Measurements from ENCODE around the gene SLC16A3. TPM values are rescaled to one million over a fixed set of nuclear protein-coding genes. Genes with fewer than 3 reads are reported as not detected.
A peak's percentile ranks its signal among the peaks of the same experiment; 100 is the strongest.

SLC16A3 gene
- total RNA-seq, 2 donors from 2014 or later = 76.0 to 113 TPM

GRCh38 chr17:82274134-82275020, 45.5 kb downstream of the SLC16A3 start:
- TF ChIP-seq CTCF (IDR thresholded peaks at IDR 0.05) = no peak
- DNase-seq (ENCODE audit: low spot score) = no peak
- H3K9me3 ChIP-seq = no peaks in the 10 kb centered on the region
- H3K27me3 ChIP-seq (replicated peaks; ENCODE audit: insufficient read depth) = no peaks in the 10 kb centered on the region
- no peak overlapping the region for H3K27ac ChIP-seq
- H3K4me1 ChIP-seq (ENCODE audit: control insufficient read depth in 1 of 2, low read depth in 2 of 2) = peaks cover 26 to 42% of the 10 kb centered on the region in 2 donors
- H3K36me3 ChIP-seq = peaks cover 8% of the 10 kb centered on the region
- no peak for ATAC-seq (ENCODE audit: insufficient number of reproducible peaks, low FRiP score, low read depth)
- peak overlapping the region; percentile 99 for H3K4me3 ChIP-seq

- DNase-seq (ENCODE audit: low spot score) = no peak
- ATAC-seq (ENCODE audit: insufficient number of reproducible peaks, low FRiP score, low read depth) = no peak
- H3K27ac ChIP-seq = no peak overlapping the region
Measured at GRCh38 chr17:82275326-82275725, 46.5 kb downstream of the SLC16A3 start.

DNA sequence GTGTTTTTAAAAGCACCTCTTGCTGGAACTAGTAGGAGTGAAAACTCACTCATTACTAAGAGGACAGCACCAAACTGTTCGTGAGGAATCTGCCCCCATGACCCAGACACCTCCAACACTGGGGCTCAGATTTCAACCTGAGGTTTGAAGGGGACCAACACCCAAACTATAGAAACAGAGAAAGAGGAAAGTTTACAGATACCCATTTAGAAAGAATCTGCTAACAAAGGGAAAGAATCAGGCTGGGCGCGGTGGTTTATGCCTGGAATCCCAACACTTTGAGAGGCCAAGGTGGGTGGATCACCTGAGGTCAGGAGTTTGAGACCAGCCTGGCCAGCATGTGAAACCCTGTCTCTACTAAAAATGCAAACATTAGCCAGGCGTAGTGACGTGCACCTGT, 48.1 kb downstream of the SLC16A3 start:
- ATAC-seq (ENCODE audit: insufficient number of reproducible peaks, low FRiP score, low read depth) (no peak), DNase-seq (ENCODE audit: low spot score) (no peak)
- Histone ChIP-seq H3K4me3 (no peak overlapping the region), H3K9me3 (no peaks in the 10 kb centered on the region), H3K27me3 (replicated peaks; ENCODE audit: insufficient read depth) (no peaks in the 10 kb centered on the region), H3K27ac (no peak overlapping the region), H3K4me1 (ENCODE audit: control insufficient read depth in 1 of 2, low read depth in 2 of 2) (peaks cover 11 to 21% of the 10 kb centered on the region in 2 donors), H3K36me3 (peaks cover under 1% of the 10 kb centered on the region)
- TF ChIP-seq CTCF (IDR thresholded peaks at IDR 0.05) = no peak

More at GRCh38 chr17:82275326-82275725, 46.5 kb downstream of the SLC16A3 start:
- TF ChIP-seq CTCF (IDR thresholded peaks at IDR 0.05) = no peak
- Histone ChIP-seq H3K4me1 (ENCODE audit: control insufficient read depth in 1 of 2, low read depth in 2 of 2) (peaks cover 19 to 33% of the 10 kb centered on the region in 2 donors), H3K9me3 (no peaks in the 10 kb centered on the region), H3K27me3 (replicated peaks; ENCODE audit: insufficient read depth) (no peaks in the 10 kb centered on the region), H3K36me3 (peaks cover 8% of the 10 kb centered on the region), H3K4me3 (no peak overlapping the region)

DNA sequence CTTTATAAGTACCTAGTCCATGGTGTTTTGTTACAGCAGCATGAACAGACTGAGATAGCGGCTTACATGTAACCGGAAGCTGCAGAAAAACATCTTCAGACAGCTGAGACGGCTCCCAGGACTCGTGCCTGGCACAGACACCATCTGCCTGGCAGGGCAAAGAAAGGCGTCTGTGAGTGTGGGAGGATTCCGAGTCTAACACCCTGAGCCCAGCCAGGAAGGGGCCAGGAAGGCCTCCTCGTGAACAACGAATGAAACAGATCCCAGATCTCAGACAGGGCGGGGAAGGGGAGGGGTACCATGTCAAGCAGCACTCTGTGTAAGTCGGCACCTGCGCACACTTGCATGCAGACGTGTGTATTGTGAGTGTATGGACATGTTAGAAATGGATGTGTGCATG, 49.0 kb downstream of the SLC16A3 start:
- ATAC-seq (ENCODE audit: insufficient number of reproducible peaks, low FRiP score, low read depth) (no peak), DNase-seq (ENCODE audit: low spot score) (no peak)
- no peaks in the 10 kb centered on the region for H3K9me3 ChIP-seq
- TF ChIP-seq CTCF (IDR thresholded peaks at IDR 0.05) = no peak
- H3K36me3 ChIP-seq = no peaks in the 10 kb centered on the region
- H3K4me3 ChIP-seq = no peak overlapping the region
- H3K27me3 ChIP-seq (replicated peaks; ENCODE audit: insufficient read depth) = no peaks in the 10 kb centered on the region
- H3K4me1 ChIP-seq (ENCODE audit: control insufficient read depth in 1 of 2, low read depth in 2 of 2) = peaks cover 9 to 19% of the 10 kb centered on the region in 2 donors
- H3K27ac ChIP-seq = no peak overlapping the region

DNA sequence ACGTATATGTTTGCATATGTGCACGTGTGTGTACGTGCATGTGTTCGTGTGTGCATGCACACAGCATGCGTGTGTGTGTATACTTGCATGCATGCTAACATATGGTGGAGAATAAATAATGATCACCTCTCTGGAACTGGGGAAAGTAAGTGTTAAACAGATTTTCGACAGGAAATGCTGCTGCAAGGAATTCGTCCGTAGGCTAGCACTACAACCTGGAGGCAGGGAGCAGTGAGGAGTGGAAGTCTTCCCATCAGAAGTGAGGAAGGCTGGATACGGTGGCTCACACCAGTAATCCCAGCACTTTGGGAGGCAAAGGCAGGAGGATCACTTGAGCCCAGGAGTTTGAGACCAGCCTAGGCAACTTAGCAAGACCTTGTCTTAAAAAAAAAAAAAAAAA, 49.5 kb downstream of the SLC16A3 start:
- peaks cover 9 to 19% of the 10 kb centered on the region in 2 donors for H3K4me1 ChIP-seq (ENCODE audit: control insufficient read depth in 1 of 2, low read depth in 2 of 2)

More for the DNA sequence above, 49.5 kb downstream of the SLC16A3 start:
- Histone ChIP-seq H3K27me3 (replicated peaks; ENCODE audit: insufficient read depth) (no peaks in the 10 kb centered on the region), H3K27ac (no peak overlapping the region), H3K4me3 (no peak overlapping the region), H3K36me3 (no peaks in the 10 kb centered on the region), H3K9me3 (no peaks in the 10 kb centered on the region)
- DNase-seq (ENCODE audit: low spot score) (no peak), ATAC-seq (ENCODE audit: insufficient number of reproducible peaks, low FRiP score, low read depth) (no peak)
- no peak for TF ChIP-seq CTCF (IDR thresholded peaks at IDR 0.05)

Measured in thoracic aorta (tissue), 2 donors.